Subcutaneous adipose tissue (tissue), 4 donors: ENCODE data around the gene PPP2R1A. TPM values are rescaled to one million over a fixed set of nuclear protein-coding genes. Genes with fewer than 3 reads are reported as not detected.

ENCODE experiments used
- CTCF ChIP-seq: fragments of 450-650 bp; IDR thresholded peaks from one replicate; pipeline ENCODE4 v1.5.1; 2016; ENCODE audit warnings: low read depth, mild to moderate bottlenecking, control low read depth, antibody characterized with exemption, moderate library complexity
- total RNA-seq, 4 donors: library from RNA; depleted of rRNA; stranded (reverse); fragments of >200 nt; gene quantifications; one replicate each; pipeline ENCODE4 v1.1.0, GENCODE V29; 2016

The PPP2R1A gene
- total RNA-seq, 4 donors from 2014 or later: 113 to 186 (median 127) TPM

GRCh38 chr19:52211203-52211602 is 21.4 kb downstream of the PPP2R1A start:
- TF ChIP-seq CTCF: no peak

GRCh38 chr19:52211926-52212571 is 22.2 kb downstream of the PPP2R1A start:
- TF ChIP-seq CTCF: no peak

- TF ChIP-seq CTCF: no peak
These were observed 22.9 kb downstream of the PPP2R1A start for GRCh38 chr19:52212572-52213255.

- no peak for TF ChIP-seq CTCF
These were observed 24.4 kb downstream of the PPP2R1A start for GRCh38 chr19:52214241-52214640.

GRCh38 chr19:52216401-52216800 is 26.5 kb downstream of the PPP2R1A start:
- TF ChIP-seq CTCF: no peak

- TF ChIP-seq CTCF: no peak
These were observed 27.7 kb downstream of the PPP2R1A start for GRCh38 chr19:52217576-52217975.

- no peak for TF ChIP-seq CTCF
These were observed 29.8 kb downstream of the PPP2R1A start for GRCh38 chr19:52219611-52220010.
